OCI-LY3 (cell line): ENCODE measurements around the gene SPSB3.

Source experiments
- EZH2phosphoT487 ChIP-seq: fragments of 200-600 bp; shearing (Covaris generic); IDR thresholded peaks from 2 replicates; pipeline ENCODE4 v1.6.1; 2018; ENCODE audit warnings: antibody characterized with exemption, mixed run types, low read depth
- TF ChIP-seq, protein P1 (sequence below): fragments of 200-600, 300-600 bp; sonication (generic); IDR thresholded peaks from 2 replicates; pipeline ENCODE4 v1.5.1; 2014; ENCODE audit warnings: antibody characterized with exemption, low read length, low read depth

DNA sequence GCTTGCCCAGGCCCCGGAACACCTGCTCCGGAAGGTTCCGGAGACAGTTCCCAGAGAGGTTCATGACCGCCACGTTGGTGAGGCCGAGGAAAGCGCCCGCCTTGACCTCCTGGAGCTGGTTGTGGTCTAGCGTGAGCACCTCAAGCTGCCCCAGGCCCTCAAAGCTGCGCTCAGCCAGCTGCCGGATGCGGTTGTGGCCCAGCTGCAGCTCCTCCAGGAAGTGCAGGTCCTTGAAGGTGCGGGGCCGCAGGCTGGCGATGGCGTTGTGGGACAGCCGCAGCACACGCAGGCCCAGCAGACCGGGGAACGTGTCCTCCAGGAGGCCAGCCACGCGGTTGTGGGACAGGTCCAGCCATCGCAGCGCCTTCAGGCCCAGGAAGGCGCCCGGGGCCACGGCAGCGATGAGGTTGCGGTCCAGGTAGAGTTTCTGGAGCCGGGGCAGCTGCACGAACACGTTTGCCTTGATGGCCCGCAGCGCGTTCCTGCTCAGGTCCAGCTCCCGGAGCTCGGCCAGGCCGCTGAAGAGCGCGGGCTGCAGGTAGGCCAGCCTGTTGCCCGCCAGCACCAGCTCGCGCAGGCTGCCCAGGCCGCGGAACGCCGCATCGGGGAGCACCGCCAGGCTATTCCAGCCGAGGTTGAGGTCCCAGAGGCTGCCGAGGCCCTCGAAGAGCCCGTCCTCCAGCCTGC lies 9.0 kb upstream of the SPSB3 start:
- TF ChIP-seq, protein P1, sequence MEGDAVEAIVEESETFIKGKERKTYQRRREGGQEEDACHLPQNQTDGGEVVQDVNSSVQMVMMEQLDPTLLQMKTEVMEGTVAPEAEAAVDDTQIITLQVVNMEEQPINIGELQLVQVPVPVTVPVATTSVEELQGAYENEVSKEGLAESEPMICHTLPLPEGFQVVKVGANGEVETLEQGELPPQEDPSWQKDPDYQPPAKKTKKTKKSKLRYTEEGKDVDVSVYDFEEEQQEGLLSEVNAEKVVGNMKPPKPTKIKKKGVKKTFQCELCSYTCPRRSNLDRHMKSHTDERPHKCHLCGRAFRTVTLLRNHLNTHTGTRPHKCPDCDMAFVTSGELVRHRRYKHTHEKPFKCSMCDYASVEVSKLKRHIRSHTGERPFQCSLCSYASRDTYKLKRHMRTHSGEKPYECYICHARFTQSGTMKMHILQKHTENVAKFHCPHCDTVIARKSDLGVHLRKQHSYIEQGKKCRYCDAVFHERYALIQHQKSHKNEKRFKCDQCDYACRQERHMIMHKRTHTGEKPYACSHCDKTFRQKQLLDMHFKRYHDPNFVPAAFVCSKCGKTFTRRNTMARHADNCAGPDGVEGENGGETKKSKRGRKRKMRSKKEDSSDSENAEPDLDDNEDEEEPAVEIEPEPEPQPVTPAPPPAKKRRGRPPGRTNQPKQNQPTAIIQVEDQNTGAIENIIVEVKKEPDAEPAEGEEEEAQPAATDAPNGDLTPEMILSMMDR = no peak
- TF ChIP-seq EZH2phosphoT487 = no peak
